COLO668 (cell line): ENCODE results near the gene SLC39A8.

ENCODE experiments used
- DNase-seq: peaks from one replicate; lab custom pipeline; 2025; ENCODE audit not compliant: unreplicated experiment; lab: John Stamatoyannopoulos, UW

The SLC39A8 gene

GRCh38 chr4:102341201-102341600, 4.1 kb downstream of the SLC39A8 start:
- no peak for DNase-seq

GRCh38 chr4:102339018-102339417, 6.3 kb downstream of the SLC39A8 start:
- DNase-seq = no peak

GRCh38 chr4:102338405-102338804, 6.9 kb downstream of the SLC39A8 start:
- no peak for DNase-seq

GRCh38 chr4:102335616-102336015, 9.7 kb downstream of the SLC39A8 start:
- DNase-seq = no peak

GRCh38 chr4:102334624-102335023, 10.7 kb downstream of the SLC39A8 start:
- no peak for DNase-seq

- DNase-seq = no peak
Observed at GRCh38 chr4:102333787-102334186, 11.5 kb downstream of the SLC39A8 start.

- DNase-seq = no peak
Observed at GRCh38 chr4:102328045-102328444, 17.2 kb downstream of the SLC39A8 start.

GRCh38 chr4:102326951-102327350, 18.3 kb downstream of the SLC39A8 start:
- no peak for DNase-seq

GRCh38 chr4:102324730-102325129, 20.6 kb downstream of the SLC39A8 start:
- DNase-seq = no peak

GRCh38 chr4:102322736-102323135, 22.5 kb downstream of the SLC39A8 start:
- no peak for DNase-seq

- DNase-seq = no peak
Observed at GRCh38 chr4:102321260-102321995, 23.9 kb downstream of the SLC39A8 start.

- no peak for DNase-seq
Observed at GRCh38 chr4:102319594-102319993, 25.7 kb downstream of the SLC39A8 start.

GRCh38 chr4:102318526-102318925, 26.8 kb downstream of the SLC39A8 start:
- DNase-seq = no peak

GRCh38 chr4:102318105-102318504, 27.2 kb downstream of the SLC39A8 start:
- no peak for DNase-seq

- no peak for DNase-seq
Observed at GRCh38 chr4:102317459-102317858, 27.8 kb downstream of the SLC39A8 start.

- no peak for DNase-seq
Observed at GRCh38 chr4:102316585-102316984, 28.7 kb downstream of the SLC39A8 start.

GRCh38 chr4:102315532-102315931, 29.8 kb downstream of the SLC39A8 start:
- DNase-seq = no peak

GRCh38 chr4:102312417-102312816, 32.9 kb downstream of the SLC39A8 start:
- no peak for DNase-seq

GRCh38 chr4:102311912-102312311, 33.4 kb downstream of the SLC39A8 start:
- no peak for DNase-seq

- no peak for DNase-seq
Observed at GRCh38 chr4:102311407-102311806, 33.9 kb downstream of the SLC39A8 start.

- no peak for DNase-seq
Observed at GRCh38 chr4:102308032-102308799, 37.1 kb downstream of the SLC39A8 start.

GRCh38 chr4:102305666-102306065, 39.6 kb downstream of the SLC39A8 start:
- no peak for DNase-seq
